H1 (cell line): ENCODE results near the gene DICER1. TPM values are rescaled to one million over a fixed set of nuclear protein-coding genes. Genes with fewer than 3 reads are reported as not detected.

Experiments
- CTCF ChIA-PET: fragments of 300-600 bp; sonication (Branson Sonifier 250); formaldehyde crosslinking; loops from one replicate; lab custom pipeline; 2021; ENCODE audit not compliant: partially characterized antibody; lab: Charles Lee
- POLR2A ChIA-PET: fragments of 300-600 bp; sonication (Branson Sonifier 250); formaldehyde crosslinking; loops from one replicate; lab custom pipeline; 2021; ENCODE audit warnings: inconsistent platforms; ENCODE audit not compliant: partially characterized antibody; lab: Charles Lee
- DNase-seq, 2 experiments: peaks; one replicate each; pipeline versions ENCODE4 v3.0.0 to v3.0.0-alpha.2; 2010 to 2022; ENCODE audit warnings: low spot score in 2 of 2, low read depth in 1 of 2, mixed read lengths in 1 of 2
- FAIRE-seq: peaks from 2 replicates; lab custom pipeline; 2011; peaks lifted over from hg19 to GRCh38; lab: Jason Lieb, UNC
- H2AFZ ChIP-seq: 2 replicates; pipeline ENCODE4 v1.8.1; 2012; ENCODE audit warnings: low read length, inconsistent platforms
- H2AK5ac ChIP-seq: 2 replicates; pipeline ENCODE4 v1.6.1; 2013; ENCODE audit warnings: low read depth, low read length
- H2BK120ac ChIP-seq: replicated peaks from 2 replicates; pipeline ENCODE3; 2013; ENCODE audit warnings: low read depth, low read length, inconsistent platforms
- H2BK12ac ChIP-seq: 2 replicates; pipeline ENCODE4 v1.6.1; 2013; ENCODE audit warnings: low read depth, low read length
- H2BK15ac ChIP-seq: 2 replicates; pipeline ENCODE4 v1.6.1; 2013; ENCODE audit warnings: low read length
- H2BK20ac ChIP-seq: 2 replicates; pipeline ENCODE4 v1.6.1; 2013; ENCODE audit warnings: low read length
- H2BK5ac ChIP-seq: 2 replicates; pipeline ENCODE4 v1.6.1; 2013; ENCODE audit warnings: low read depth, low read length
- H3K14ac ChIP-seq: 2 replicates; pipeline ENCODE4 v1.6.1; 2013; ENCODE audit warnings: inconsistent platforms; ENCODE audit not compliant: insufficient read length
- H3K18ac ChIP-seq: 2 replicates; pipeline ENCODE4 v1.6.1; 2013; ENCODE audit warnings: low read length; ENCODE audit errors: extremely low read depth
- H3K23ac ChIP-seq: 2 replicates; pipeline ENCODE4 v1.6.1; 2013; ENCODE audit warnings: inconsistent platforms; ENCODE audit not compliant: insufficient read length
- H3K23me2 ChIP-seq: 2 replicates; pipeline ENCODE4 v1.6.1; 2013; ENCODE audit warnings: low read depth, low read length
- H3K27ac ChIP-seq: 2 replicates; pipeline ENCODE4 v1.6.1; 2011; ENCODE audit warnings: low read depth, low read length, inconsistent platforms
- H3K27me3 ChIP-seq, 4 experiments: replicated peaks in 1 of 4; 1 replicate in 1 of 4; 2 replicates in 3 of 4; pipeline versions ENCODE4 v1.6.1 to v1.8.1; 2011 to 2013; ENCODE audit warnings: low read length in 3 of 4, mild to moderate bottlenecking in 3 of 4, inconsistent platforms in 2 of 4, mixed read lengths in 2 of 4, moderate library complexity in 1 of 4; ENCODE audit not compliant: control insufficient read depth in 3 of 4, insufficient read depth in 3 of 4; ENCODE audit errors: extremely low read depth in 1 of 4
- H3K36me3 ChIP-seq, 4 experiments: 2 replicates each; pipeline versions ENCODE4 v1.6.1 to v1.8.1; 2011 to 2013; ENCODE audit warnings: mild to moderate bottlenecking in 4 of 4, low read length in 3 of 4, moderate library complexity in 2 of 4, control low read depth in 1 of 4, inconsistent platforms in 1 of 4; ENCODE audit not compliant: insufficient read depth in 4 of 4, control insufficient read depth in 2 of 4
- H3K4ac ChIP-seq: replicated peaks from 2 replicates; pipeline ENCODE3; 2013; ENCODE audit warnings: low read length, low read depth, mixed read lengths, inconsistent platforms; ENCODE audit not compliant: insufficient read length
- H3K4me1 ChIP-seq, 4 experiments: replicated peaks in 1 of 4; 1 replicate in 1 of 4; 2 replicates in 3 of 4; pipeline versions ENCODE4 v1.6.1 to v1.8.1; 2011 to 2013; ENCODE audit warnings: low read length in 3 of 4, inconsistent platforms in 2 of 4, mixed read lengths in 1 of 4; ENCODE audit not compliant: insufficient read depth in 4 of 4, control insufficient read depth in 3 of 4
- H3K4me2 ChIP-seq, 2 experiments: 2 replicates each; pipeline versions ENCODE4 v1.6.1 to v1.8.1; 2011 to 2013; ENCODE audit warnings: low read depth in 2 of 2, low read length in 2 of 2, control low read depth in 1 of 2, inconsistent platforms in 1 of 2, mild to moderate bottlenecking in 1 of 2; ENCODE audit not compliant: insufficient read depth in 1 of 2
- H3K4me3 ChIP-seq, 4 experiments: fragments of 200-600, 300-600 bp in 1 of 4; sonication (generic), shearing (Covaris generic), sonication (Bioruptor Twin) in 1 of 4; 2 replicates each; pipeline versions ENCODE4 v1.5.1 to v1.8.1; 2011 to 2016; ENCODE audit warnings: low read length in 4 of 4, low read depth in 3 of 4, control low read depth in 2 of 4, inconsistent platforms in 2 of 4, mild to moderate bottlenecking in 2 of 4, mixed read lengths in 1 of 4, moderate library complexity in 1 of 4; ENCODE audit not compliant: insufficient read depth in 2 of 4; ENCODE audit errors: extremely low read depth in 1 of 4
- H3K56ac ChIP-seq: replicated peaks from 2 replicates; pipeline ENCODE3; 2013; ENCODE audit warnings: low read depth, mild to moderate bottlenecking, mixed read lengths, low read length, inconsistent platforms; ENCODE audit not compliant: insufficient read length
- H3K79me1 ChIP-seq: 2 replicates; pipeline ENCODE4 v1.6.1; 2013; ENCODE audit warnings: low read depth, low read length, control low read depth
- H3K79me2 ChIP-seq, 2 experiments: 2 replicates each; pipeline versions ENCODE4 v1.6.1 to v1.8.1; 2012 to 2013; ENCODE audit warnings: low read length in 2 of 2, mild to moderate bottlenecking in 2 of 2, inconsistent platforms in 1 of 2; ENCODE audit not compliant: insufficient read depth in 2 of 2, control insufficient read depth in 1 of 2
- H3K9ac ChIP-seq, 4 experiments: replicated peaks in 1 of 4; 1 replicate in 1 of 4; 2 replicates in 3 of 4; pipeline versions ENCODE4 v1.6.1 to v1.8.1; 2011 to 2013; ENCODE audit warnings: low read depth in 3 of 4, low read length in 3 of 4, control low read depth in 2 of 4, mild to moderate bottlenecking in 2 of 4, moderate library complexity in 2 of 4, inconsistent platforms in 1 of 4; ENCODE audit errors: extremely low read depth in 1 of 4
- H3K9me3 ChIP-seq, 2 experiments: 2 replicates each; pipeline versions ENCODE4 v1.6.1 to v1.8.1; 2012 to 2013; ENCODE audit warnings: mild to moderate bottlenecking in 2 of 2, moderate library complexity in 2 of 2, control low read depth in 1 of 2, inconsistent platforms in 1 of 2, low read depth in 1 of 2, low read length in 1 of 2, mixed read lengths in 1 of 2; ENCODE audit not compliant: insufficient read depth in 2 of 2
- H4K20me1 ChIP-seq, 2 experiments: replicated peaks in 1 of 2; 2 replicates each; pipeline versions ENCODE3 to v1.8.1; 2011 to 2013; ENCODE audit warnings: inconsistent platforms in 2 of 2, low read length in 2 of 2, mild to moderate bottlenecking in 1 of 2; ENCODE audit not compliant: insufficient read depth in 2 of 2, control insufficient read depth in 1 of 2
- H4K5ac ChIP-seq: 2 replicates; pipeline ENCODE4 v1.6.1; 2013; ENCODE audit warnings: low read length, low read depth, mixed read lengths, inconsistent platforms; ENCODE audit not compliant: insufficient read length
- H4K8ac ChIP-seq: 2 replicates; pipeline ENCODE4 v1.8.0; 2013; ENCODE audit warnings: mild to moderate bottlenecking, moderate library complexity, low read length, inconsistent platforms; ENCODE audit not compliant: insufficient read depth; ENCODE audit errors: extremely low read depth
- H4K91ac ChIP-seq: replicated peaks from 2 replicates; pipeline ENCODE3; 2013; ENCODE audit warnings: low read length, mixed read lengths, inconsistent platforms; ENCODE audit not compliant: insufficient read length
- BRCA1 ChIP-seq: IDR thresholded peaks from 2 replicates; pipeline ENCODE4 v1.6.1; 2012; ENCODE audit warnings: low read depth, low read length, improper control_type of control experiment
- CEBPB ChIP-seq: IDR thresholded peaks from 2 replicates; pipeline ENCODE4 v1.6.1; 2012; ENCODE audit warnings: low read depth, low read length
- CHD2 ChIP-seq: IDR thresholded peaks from 2 replicates; pipeline ENCODE4 v1.6.1; 2012; ENCODE audit warnings: low read length, improper control_type of control experiment
- CTBP2 ChIP-seq: IDR thresholded peaks from 2 replicates; pipeline ENCODE4 v1.7.0; 2011; ENCODE audit warnings: borderline replicate concordance, mild to moderate bottlenecking, moderate library complexity, mixed read lengths, low read length; ENCODE audit not compliant: insufficient read depth, insufficient read length
- FOSL1 ChIP-seq: IDR thresholded peaks from 2 replicates; pipeline ENCODE4 v1.6.1; 2011; ENCODE audit warnings: mild to moderate bottlenecking, low read depth, low read length, moderate library complexity; ENCODE audit not compliant: insufficient read depth
- GTF2F1 ChIP-seq: IDR thresholded peaks from 2 replicates; pipeline ENCODE4 v1.6.1; 2012; ENCODE audit warnings: low read depth, low read length, improper control_type of control experiment, borderline replicate concordance
- KDM4A ChIP-seq: IDR thresholded peaks from one replicate; pipeline ENCODE4 v1.7.1; 2012; ENCODE audit warnings: low read depth, mild to moderate bottlenecking, moderate library complexity, low read length, inconsistent platforms; ENCODE audit not compliant: severe bottlenecking
- POLR2AphosphoS5 ChIP-seq: IDR thresholded peaks from 2 replicates; pipeline ENCODE4 v1.6.1; 2011; ENCODE audit warnings: low read depth, low read length
- RBBP5 ChIP-seq: IDR thresholded peaks from 2 replicates; pipeline ENCODE4 v1.7.1; 2012; ENCODE audit warnings: low read depth, mild to moderate bottlenecking, inconsistent platforms, low read length, moderate library complexity, borderline replicate concordance
- SP1 ChIP-seq: IDR thresholded peaks from 2 replicates; pipeline ENCODE4 v1.6.1; 2011; ENCODE audit warnings: low read depth, low read length
- TAF7 ChIP-seq: optimal IDR thresholded peaks from 2 replicates; pipeline ENCODE3; 2011; ENCODE audit warnings: low read depth, mild to moderate bottlenecking, inconsistent platforms, low read length, moderate library complexity, borderline replicate concordance
- TEAD4 ChIP-seq: IDR thresholded peaks from 2 replicates; pipeline ENCODE4 v1.6.1; 2012; ENCODE audit warnings: low read depth, low read length, inconsistent platforms, mixed read lengths
- WGBS, 2 experiments: shearing (Covaris generic) in 1 of 2; methylation state at CpG; one replicate each; pipeline versions ENCODE4 v1.1.6 to v1.1.7; 2013 to 2015; ENCODE audit warnings: low lambda C conversion rate in 2 of 2, mixed read lengths in 2 of 2, inconsistent platforms in 1 of 2, low coverage in 1 of 2, missing lambda C conversion rate in 1 of 2; ENCODE audit not compliant: insufficient replicate concordance in 2 of 2, insufficient coverage in 1 of 2, insufficient read length in 1 of 2; ENCODE audit errors: extremely low coverage in 1 of 2, missing lambda C conversion rate in 1 of 2; 5-methylcytosine and 5-hydroxymethylcytosine counted together
- polyA plus RNA-seq, 7 experiments: library from polyadenylated mRNA; depleted of rRNA in 3 of 7; stranded (reverse) in 5 of 7; unstranded in 2 of 7; fragments of >200 nt in 5 of 7; fragments of 200-250 nt in 2 of 7; gene quantifications; 1 replicate in 5 of 7; 2 replicates in 1 of 7; 4 replicates in 1 of 7; pipeline versions ENCODE4 v1.2.1 to v1.2.3, GENCODE V29; 2011 to 2013; ENCODE audit warnings: missing spikeins in 2 of 7, mixed read lengths in 2 of 7
- total RNA-seq: library from RNA; stranded (reverse); fragmentation: NEBNext Ultra II Directional; extraction: Animal tissue kit (Norgen Biotek cat#: 25700); gene quantifications from 2 replicates; pipeline ENCODE4 v1.2.1, GENCODE V29; 2021
- TF ChIP-seq, protein P1 (sequence below): IDR thresholded peaks from 2 replicates; pipeline ENCODE4 v1.6.1; 2012; ENCODE audit warnings: inconsistent platforms

The DICER1 gene
- total and polyA plus RNA-seq, 2 of the 8 experiments (the other 6 are each of a cell fraction or from before 2014, with no cell fraction given) = 11.9 to 61.8 TPM

GRCh38 chr14:95123891-95124579 is 33.3 kb downstream of the DICER1 start:
- Histone ChIP-seq H3K4me3 (no peak overlapping the region), H3K4ac (no peak overlapping the region), H3K9me3 (no peaks in the 10 kb centered on the region), H2BK15ac (no peak overlapping the region), H2AK5ac (no peak overlapping the region), H3K23me2 (no peaks in the 10 kb centered on the region), H3K79me1 (no peaks in the 10 kb centered on the region), H4K5ac (no peak overlapping the region), H4K20me1 (no peaks in the 10 kb centered on the region), H4K91ac (no peak overlapping the region), H3K18ac (no peak overlapping the region), H2BK20ac (no peak overlapping the region), H2AFZ (no peak overlapping the region), H3K23ac (no peak overlapping the region), H3K79me2 (peaks cover 0 to 4% of the 10 kb centered on the region in 2 experiments; a peak in 1 of 4 replicates), H3K9ac (no peak overlapping the region), H2BK12ac (no peak overlapping the region), H3K27ac (no peak overlapping the region), H2BK5ac (no peak overlapping the region), H4K8ac (no peak overlapping the region), H3K4me2 (no peak overlapping the region), H3K36me3 (peaks cover 0 to 18% (median 3%) of the 10 kb centered on the region in 4 experiments; a peak in 6 of 8 replicates), H3K4me1 (peaks cover 0 to 6% (median 5%) of the 10 kb centered on the region in 4 experiments; a peak in 6 of 7 replicates), H3K56ac (no peak overlapping the region), H3K27me3 (no peaks in the 10 kb centered on the region), H2BK120ac (no peak overlapping the region), H3K14ac (no peak overlapping the region)
- WGBS, 2 experiments = 91 to 100% methylated on average over 1 to 9 of the region's 9 CpGs
- FAIRE-seq = no peak
- ChIA-PET POLR2A (no interaction called here), CTCF (interaction anchor here (0.5 to 1.1 kb wide), 2 partner anchors 137 to 306 kb away, joined by 3 read pairs; no protein-coding TSS in a partner anchor)
- DNase-seq = no peak
- TF ChIP-seq, protein P1, sequence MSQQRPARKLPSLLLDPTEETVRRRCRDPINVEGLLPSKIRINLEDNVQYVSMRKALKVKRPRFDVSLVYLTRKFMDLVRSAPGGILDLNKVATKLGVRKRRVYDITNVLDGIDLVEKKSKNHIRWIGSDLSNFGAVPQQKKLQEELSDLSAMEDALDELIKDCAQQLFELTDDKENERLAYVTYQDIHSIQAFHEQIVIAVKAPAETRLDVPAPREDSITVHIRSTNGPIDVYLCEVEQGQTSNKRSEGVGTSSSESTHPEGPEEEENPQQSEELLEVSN = no peak
- TF ChIP-seq BRCA1 = no peak
- TF ChIP-seq KDM4A = no peak
- TF ChIP-seq FOSL1 = no peak
- no peak for TF ChIP-seq RBBP5
- TF ChIP-seq POLR2AphosphoS5 = no peak
- TF ChIP-seq TEAD4 = no peak
- no peak for TF ChIP-seq CHD2
- TF ChIP-seq CTBP2 = no peak
- TF ChIP-seq SP1 = no peak
- no peak for TF ChIP-seq GTF2F1
- TF ChIP-seq TAF7 = no peak
- no peak for TF ChIP-seq CEBPB
